HEK293 (cell line): ENCODE data around the gene PGAP6.

Source experiments
- BCL6B ChIP-seq: fragments of 450-650 bp; formaldehyde crosslinking; IDR thresholded peaks from 2 replicates; pipeline ENCODE4 v1.5.1; 2017; ENCODE audit warnings: missing biosample characterization, missing genetic modification characterization
- ELK4 ChIP-seq: IDR thresholded peaks from 2 replicates; pipeline ENCODE4 v1.6.1; 2011; ENCODE audit warnings: mild to moderate bottlenecking, low read depth, low read length, borderline replicate concordance
- GLI2 ChIP-seq: fragments of 450-650 bp; formaldehyde crosslinking; IDR thresholded peaks from 2 replicates; pipeline ENCODE4; 2017; ENCODE audit warnings: missing biosample characterization, missing genetic modification characterization, low read depth, borderline replicate concordance
- GLIS2 ChIP-seq: fragments of 450-650 bp; formaldehyde crosslinking; IDR thresholded peaks from 2 replicates; pipeline ENCODE4 v1.5.1; 2016; ENCODE audit warnings: missing biosample characterization, missing genetic modification characterization
- KLF8 ChIP-seq: fragments of 450-650 bp; formaldehyde crosslinking; IDR thresholded peaks from 2 replicates; pipeline ENCODE4 v1.5.1; 2016; ENCODE audit warnings: missing biosample characterization, missing genetic modification characterization
- REST ChIP-seq: fragments of 450-650 bp; formaldehyde crosslinking; IDR thresholded peaks from 2 replicates; pipeline ENCODE4 v1.5.1; 2016; ENCODE audit warnings: missing biosample characterization, missing genetic modification characterization
- SP3 ChIP-seq: fragments of 450-650 bp; formaldehyde crosslinking; IDR thresholded peaks from 2 replicates; pipeline ENCODE4 v1.5.1; 2016; ENCODE audit warnings: missing biosample characterization, missing genetic modification characterization
- ZBTB10 ChIP-seq: fragments of 450-650 bp; formaldehyde crosslinking; IDR thresholded peaks from 2 replicates; pipeline ENCODE4 v1.5.1; 2016; ENCODE audit warnings: missing biosample characterization, missing genetic modification characterization
- ZFHX2 ChIP-seq: fragments of 450-650 bp; formaldehyde crosslinking; conservative IDR thresholded peaks from 2 replicates; pipeline ENCODE4 v1.5.1; 2016; ENCODE audit warnings: missing biosample characterization, missing genetic modification characterization
- ZFP41 ChIP-seq: fragments of 450-650 bp; formaldehyde crosslinking; IDR thresholded peaks from 2 replicates; pipeline ENCODE4 v1.5.1; 2016; ENCODE audit warnings: missing biosample characterization, missing genetic modification characterization, borderline replicate concordance
- ZNF169 ChIP-seq: fragments of 450-650 bp; formaldehyde crosslinking; IDR thresholded peaks from 2 replicates; pipeline ENCODE4 v1.5.1; 2016; ENCODE audit warnings: missing biosample characterization, missing genetic modification characterization
- ZNF174 ChIP-seq: fragments of 450-650 bp; formaldehyde crosslinking; IDR thresholded peaks from 2 replicates; pipeline ENCODE4 v1.5.0; 2017; ENCODE audit warnings: missing biosample characterization, mild to moderate bottlenecking, missing genetic modification characterization
- ZNF214 ChIP-seq: fragments of 450-650 bp; formaldehyde crosslinking; IDR thresholded peaks from 2 replicates; pipeline ENCODE4 v1.5.1; 2017; ENCODE audit warnings: missing biosample characterization, mild to moderate bottlenecking, missing genetic modification characterization, borderline replicate concordance
- ZNF239 ChIP-seq: fragments of 450-650 bp; formaldehyde crosslinking; IDR thresholded peaks from 2 replicates; pipeline ENCODE4 v1.5.1; 2016; ENCODE audit warnings: missing biosample characterization, missing genetic modification characterization
- ZNF266 ChIP-seq: fragments of 450-650 bp; formaldehyde crosslinking; IDR thresholded peaks from 2 replicates; pipeline ENCODE4 v1.5.1; 2016; ENCODE audit warnings: missing biosample characterization, missing genetic modification characterization, low read depth
- ZNF280C ChIP-seq: fragments of 450-650 bp; formaldehyde crosslinking; IDR thresholded peaks from 2 replicates; pipeline ENCODE4 v1.5.1; 2016; ENCODE audit warnings: missing biosample characterization, missing genetic modification characterization
- ZNF311 ChIP-seq: fragments of 450-650 bp; formaldehyde crosslinking; IDR thresholded peaks from 2 replicates; pipeline ENCODE4 v1.5.1; 2017; ENCODE audit warnings: missing biosample characterization, missing genetic modification characterization, borderline replicate concordance
- ZNF391 ChIP-seq: fragments of 450-650 bp; formaldehyde crosslinking; IDR thresholded peaks from 2 replicates; pipeline ENCODE4 v1.5.1; 2016; ENCODE audit warnings: low read depth, missing biosample characterization, missing genetic modification characterization, borderline replicate concordance
- ZNF521 ChIP-seq: fragments of 450-650 bp; formaldehyde crosslinking; IDR thresholded peaks from 2 replicates; pipeline ENCODE4 v1.5.1; 2017; ENCODE audit warnings: missing biosample characterization, mild to moderate bottlenecking, missing genetic modification characterization
- ZNF530 ChIP-seq: fragments of 450-650 bp; formaldehyde crosslinking; IDR thresholded peaks from 2 replicates; pipeline ENCODE4 v1.5.1; 2016; ENCODE audit warnings: low read depth, missing biosample characterization, missing genetic modification characterization
- ZNF548 ChIP-seq: fragments of 450-650 bp; formaldehyde crosslinking; IDR thresholded peaks from 2 replicates; pipeline ENCODE4 v1.5.1; 2016; ENCODE audit warnings: missing biosample characterization, missing genetic modification characterization
- ZNF704 ChIP-seq: fragments of 450-650 bp; formaldehyde crosslinking; IDR thresholded peaks from 2 replicates; pipeline ENCODE4 v1.5.1; 2016; ENCODE audit warnings: missing biosample characterization, missing genetic modification characterization
- ZSCAN23 ChIP-seq: fragments of 450-650 bp; formaldehyde crosslinking; IDR thresholded peaks from 2 replicates; pipeline ENCODE4 v1.5.1; 2016; ENCODE audit warnings: missing biosample characterization, missing genetic modification characterization
- ZSCAN5A ChIP-seq: fragments of 450-650 bp; formaldehyde crosslinking; IDR thresholded peaks from 2 replicates; pipeline ENCODE4 v1.5.1; 2016; ENCODE audit warnings: missing biosample characterization, missing genetic modification characterization
- ZXDB ChIP-seq: fragments of 450-650 bp; formaldehyde crosslinking; IDR thresholded peaks from 2 replicates; pipeline ENCODE4 v1.5.1; 2016; ENCODE audit warnings: missing biosample characterization, missing genetic modification characterization

Gene PGAP6

GRCh38 chr16:381012-381788, 578 bp downstream of the PGAP6 start (continued):
- TF ChIP-seq ZBTB10 (tag by site-specific recombination) (peak; percentile 63; the same call in 1 of the 2 replicates), ZNF311 (tag by site-specific recombination) (no peak), REST (tag by site-specific recombination) (no peak), ZFP41 (tag by site-specific recombination) (no peak), BCL6B (tag by site-specific recombination) (no peak), ZNF169 (tag by site-specific recombination) (no peak), ZNF391 (no peak), ELK4 (no peak), ZNF214 (tag by site-specific recombination) (no peak), ZFHX2 (tag by site-specific recombination) (peak; percentile 36; the same call in 1 of the 2 replicates), KLF8 (tag by site-specific recombination) (peak; percentile 56; the same call in 1 of the 2 replicates), ZSCAN5A (tag by site-specific recombination) (no peak), ZXDB (tag by site-specific recombination) (no peak; the same call in 1 of the 2 replicates), SP3 (tag by site-specific recombination) (peak; percentile 52), ZNF521 (tag by site-specific recombination) (no peak), GLI2 (no peak), GLIS2 (tag by site-specific recombination) (peak; percentile 52), ZNF174 (tag by site-specific recombination) (no peak), ZNF704 (tag by site-specific recombination) (0 out of 2 replicates have a peak, but pooled peaks have one; percentile 24), ZSCAN23 (tag by site-specific recombination) (no peak), ZNF239 (tag by site-specific recombination) (no peak), ZNF548 (no peak), ZNF530 (tag by site-specific recombination) (no peak), ZNF280C (tag by site-specific recombination) (no peak), ZNF266 (tag by site-specific recombination) (no peak)
